Measurements from ENCODE around the gene CCN6.

DNA sequence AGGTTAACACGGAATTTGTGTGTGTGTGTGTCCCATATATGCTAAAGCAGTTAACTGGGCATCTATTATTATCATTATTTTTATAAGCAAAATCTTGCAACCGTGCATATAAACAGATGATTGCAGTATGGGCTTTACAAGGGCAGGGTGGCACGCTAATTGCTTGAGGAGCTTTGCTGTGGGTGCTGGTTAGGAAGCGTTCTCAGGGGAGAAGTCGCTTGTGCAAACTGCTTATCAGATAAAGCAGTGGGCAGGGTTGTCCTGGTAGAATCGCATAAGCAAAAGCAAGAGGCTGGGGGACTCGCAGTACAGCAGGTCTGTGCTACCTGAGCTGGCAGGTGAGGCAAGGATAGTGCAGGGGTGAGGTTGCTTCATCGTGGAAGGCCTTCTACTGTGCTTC is 9.7 kb upstream of the CCN6 start:
- TF ChIP-seq, protein P1, sequence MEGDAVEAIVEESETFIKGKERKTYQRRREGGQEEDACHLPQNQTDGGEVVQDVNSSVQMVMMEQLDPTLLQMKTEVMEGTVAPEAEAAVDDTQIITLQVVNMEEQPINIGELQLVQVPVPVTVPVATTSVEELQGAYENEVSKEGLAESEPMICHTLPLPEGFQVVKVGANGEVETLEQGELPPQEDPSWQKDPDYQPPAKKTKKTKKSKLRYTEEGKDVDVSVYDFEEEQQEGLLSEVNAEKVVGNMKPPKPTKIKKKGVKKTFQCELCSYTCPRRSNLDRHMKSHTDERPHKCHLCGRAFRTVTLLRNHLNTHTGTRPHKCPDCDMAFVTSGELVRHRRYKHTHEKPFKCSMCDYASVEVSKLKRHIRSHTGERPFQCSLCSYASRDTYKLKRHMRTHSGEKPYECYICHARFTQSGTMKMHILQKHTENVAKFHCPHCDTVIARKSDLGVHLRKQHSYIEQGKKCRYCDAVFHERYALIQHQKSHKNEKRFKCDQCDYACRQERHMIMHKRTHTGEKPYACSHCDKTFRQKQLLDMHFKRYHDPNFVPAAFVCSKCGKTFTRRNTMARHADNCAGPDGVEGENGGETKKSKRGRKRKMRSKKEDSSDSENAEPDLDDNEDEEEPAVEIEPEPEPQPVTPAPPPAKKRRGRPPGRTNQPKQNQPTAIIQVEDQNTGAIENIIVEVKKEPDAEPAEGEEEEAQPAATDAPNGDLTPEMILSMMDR (IDR thresholded peaks at IDR 0.05): no peak
- no peak for TF ChIP-seq EZH2phosphoT487 (IDR thresholded peaks at IDR 0.05)
- no peak for TF ChIP-seq EZH2 (IDR thresholded peaks at IDR 0.05)

Data from neural progenitor cell (in vitro differentiated cells).